Anterior cingulate cortex (tissue), 58 donors: Measurements from ENCODE around the gene SMG5.
A peak's percentile ranks its signal among the peaks of the same experiment; 100 is the strongest.

Source experiments
- DNase-seq, 58 donors: peaks; one replicate each; lab custom pipeline; 2025; lab: John Stamatoyannopoulos, UW

Gene SMG5

DNA sequence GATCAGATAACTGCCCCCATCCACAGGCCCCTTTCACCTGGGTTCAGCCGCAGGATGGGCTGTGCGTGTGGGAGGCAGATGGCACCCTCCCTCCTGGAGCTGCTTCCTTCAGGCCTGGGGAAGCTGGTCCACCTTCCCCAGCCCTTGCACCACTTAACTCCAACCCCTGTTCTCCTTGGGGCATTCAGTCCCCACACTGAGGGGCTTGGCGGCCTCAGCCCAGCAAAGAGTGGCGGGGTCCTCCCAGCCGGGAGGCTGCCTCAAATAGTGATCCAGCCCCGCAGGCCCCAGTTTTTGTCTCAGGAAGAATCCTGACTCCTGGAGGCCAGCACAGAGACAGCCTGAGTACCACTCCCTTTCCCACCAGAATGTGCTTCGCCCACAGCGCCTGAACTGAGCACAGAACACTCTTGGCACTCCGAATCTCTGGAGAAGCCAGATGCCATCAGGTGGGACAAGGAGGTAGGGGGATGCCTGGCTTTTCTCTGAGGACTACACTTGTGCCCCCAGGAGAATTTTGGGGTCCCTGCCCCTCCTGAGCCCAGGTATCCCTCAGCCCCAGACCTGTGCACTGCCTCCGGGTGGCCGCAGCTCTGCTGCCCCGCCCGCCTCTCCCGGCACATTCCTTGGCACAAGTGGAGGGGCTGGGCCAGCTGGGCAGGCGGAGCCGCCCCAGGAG lies 35.7 kb downstream of the SMG5 start:
- peak in 10 of 58 donors; percentile 41 to 68 (median 48) for DNase-seq

DNA sequence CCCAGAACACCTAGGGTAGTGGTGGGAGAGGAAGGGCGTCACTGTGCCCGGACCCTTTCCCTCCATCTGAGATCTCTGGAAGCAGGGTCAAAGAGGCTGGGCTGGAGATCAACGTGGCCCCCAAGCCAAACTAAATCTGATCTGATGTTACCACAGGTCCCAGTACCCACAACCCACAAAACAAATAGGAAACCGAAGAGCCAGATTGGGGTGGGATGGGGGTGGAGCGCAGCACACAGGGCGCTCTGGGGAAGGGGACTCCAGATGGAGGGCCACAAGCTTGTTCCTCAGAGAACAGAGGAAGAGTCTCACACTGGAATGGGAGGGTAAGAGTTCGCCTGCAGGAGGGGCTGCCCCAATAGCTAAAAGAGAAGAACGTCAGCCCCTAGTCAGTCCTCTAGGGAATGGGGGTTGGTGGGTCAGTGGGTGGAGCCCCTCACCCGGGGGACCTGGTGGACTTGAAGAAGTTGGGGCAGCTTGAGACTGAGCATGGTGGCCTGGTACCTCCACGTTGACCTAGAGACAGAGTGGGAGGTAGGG lies 36.3 kb downstream of the SMG5 start:
- no peak for DNase-seq

DNA sequence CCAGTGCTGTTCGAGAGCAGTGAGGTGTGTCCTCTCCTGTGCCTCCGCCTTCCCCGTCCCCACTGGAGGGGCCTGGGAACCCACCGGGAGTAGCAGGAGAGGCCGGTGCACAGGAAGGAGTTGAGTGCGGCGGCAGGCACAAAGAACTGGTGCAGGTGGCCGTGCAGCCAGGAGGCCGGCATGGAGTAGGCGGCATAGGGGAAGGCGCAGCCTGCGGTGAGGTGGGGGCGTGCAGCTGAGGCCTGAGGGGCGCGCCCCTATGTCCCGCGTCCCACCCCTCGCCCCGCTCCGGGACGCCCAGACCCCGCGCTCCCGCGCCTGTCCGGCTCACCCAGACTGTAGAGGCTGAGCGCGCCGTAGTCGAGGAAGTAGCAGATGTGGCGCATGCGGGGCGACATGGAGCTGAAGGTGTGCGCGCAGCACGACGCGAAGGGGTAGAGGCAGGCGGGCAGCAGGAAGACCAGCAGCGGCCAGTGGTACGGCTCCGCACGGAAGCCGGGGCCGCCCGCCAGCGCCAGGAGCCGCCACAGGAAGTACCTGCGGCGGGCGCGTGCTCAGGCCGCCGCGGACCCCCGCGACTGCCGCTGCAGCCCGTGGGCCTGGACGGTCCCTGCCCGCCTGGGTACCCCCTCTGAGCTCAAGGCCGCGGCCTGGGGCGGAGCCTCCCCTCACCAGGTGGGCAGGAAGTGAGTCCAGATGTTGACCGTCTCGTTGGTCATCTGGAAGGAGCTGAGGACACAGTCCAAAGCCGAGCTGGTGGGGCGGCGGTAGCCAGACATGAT lies 37.0 kb downstream of the SMG5 start:
- DNase-seq: peak in 1 of 58 donors; percentile 25

DNA sequence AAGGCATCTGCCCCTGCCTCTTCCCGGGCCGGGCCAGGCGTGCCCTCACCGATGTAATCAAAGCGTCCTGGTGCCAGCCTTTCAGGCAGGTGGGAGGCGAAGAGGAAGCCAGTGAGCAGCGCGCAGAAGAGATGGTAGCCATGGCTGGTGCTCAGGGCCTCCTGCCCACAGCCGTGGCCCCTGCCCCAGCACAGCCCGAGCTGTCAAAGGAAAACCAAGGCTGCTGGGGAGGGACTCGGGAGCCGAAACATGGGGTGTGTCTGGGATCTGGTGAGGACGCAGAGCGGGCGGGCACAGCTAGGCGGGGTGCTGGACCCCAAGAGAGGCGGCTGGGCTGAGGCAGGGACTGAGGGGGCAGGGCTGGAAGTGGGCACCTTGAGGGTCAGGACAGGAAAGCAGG lies 37.9 kb downstream of the SMG5 start:
- DNase-seq: no peak

DNA sequence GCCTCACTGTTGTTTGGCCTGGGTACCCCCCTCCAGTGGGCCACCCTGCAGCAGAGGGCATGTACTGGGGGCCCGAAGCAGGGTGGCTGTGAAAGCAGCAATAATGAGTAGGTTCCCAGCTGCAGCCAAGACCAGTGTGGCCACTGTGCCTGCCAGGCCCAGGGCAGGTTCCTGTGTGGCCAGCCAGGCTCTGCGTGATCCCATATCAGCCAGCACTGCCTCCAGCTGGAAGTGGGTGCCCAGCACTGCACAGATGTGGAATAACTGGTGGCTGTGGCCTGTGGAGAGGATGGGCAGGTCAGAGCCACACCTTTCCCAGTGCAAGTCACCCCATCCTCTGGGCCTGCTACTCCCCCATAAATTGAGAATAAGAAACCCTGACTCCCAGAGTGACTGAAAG lies 38.5 kb downstream of the SMG5 start:
- DNase-seq: no peak

DNA sequence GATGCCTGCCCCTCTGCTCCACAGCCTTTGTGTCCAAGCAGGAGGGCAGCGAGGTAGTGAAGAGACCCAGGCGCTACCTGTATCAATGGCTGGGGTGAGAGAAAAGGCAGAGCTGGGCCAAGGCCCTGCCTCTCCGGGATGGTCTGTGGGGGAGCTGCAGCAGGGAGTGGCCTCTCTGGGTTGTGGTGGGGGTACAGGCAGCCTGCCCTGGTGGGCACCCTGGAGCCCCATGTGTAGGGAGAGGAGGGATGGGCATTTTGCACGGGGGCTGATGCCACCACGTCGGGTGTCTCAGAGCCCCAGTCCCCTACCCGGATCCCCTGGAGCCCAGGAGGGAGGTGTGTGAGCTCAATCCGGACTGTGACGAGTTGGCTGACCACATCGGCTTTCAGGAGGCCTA lies 39.9 kb downstream of the SMG5 start:
- DNase-seq: peak in 5 of 58 donors; percentile 17 to 39 (median 22)

DNA sequence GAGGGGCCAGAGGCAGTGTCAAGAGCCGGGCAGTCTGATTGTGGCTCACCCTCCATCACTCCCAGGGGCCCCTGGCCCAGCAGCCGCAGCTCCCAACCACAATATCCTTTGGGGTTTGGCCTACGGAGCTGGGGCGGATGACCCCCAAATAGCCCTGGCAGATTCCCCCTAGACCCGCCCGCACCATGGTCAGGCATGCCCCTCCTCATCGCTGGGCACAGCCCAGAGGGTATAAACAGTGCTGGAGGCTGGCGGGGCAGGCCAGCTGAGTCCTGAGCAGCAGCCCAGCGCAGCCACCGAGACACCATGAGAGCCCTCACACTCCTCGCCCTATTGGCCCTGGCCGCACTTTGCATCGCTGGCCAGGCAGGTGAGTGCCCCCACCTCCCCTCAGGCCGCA lies 40.7 kb downstream of the SMG5 start, which contains the start of gene BGLAP:
Gene BGLAP, plus strand, starts transcription at position 259 of the 400 bp plus-strand sequence. Its CDS starts 48 bp downstream, at position 307.
- no peak for DNase-seq

DNA sequence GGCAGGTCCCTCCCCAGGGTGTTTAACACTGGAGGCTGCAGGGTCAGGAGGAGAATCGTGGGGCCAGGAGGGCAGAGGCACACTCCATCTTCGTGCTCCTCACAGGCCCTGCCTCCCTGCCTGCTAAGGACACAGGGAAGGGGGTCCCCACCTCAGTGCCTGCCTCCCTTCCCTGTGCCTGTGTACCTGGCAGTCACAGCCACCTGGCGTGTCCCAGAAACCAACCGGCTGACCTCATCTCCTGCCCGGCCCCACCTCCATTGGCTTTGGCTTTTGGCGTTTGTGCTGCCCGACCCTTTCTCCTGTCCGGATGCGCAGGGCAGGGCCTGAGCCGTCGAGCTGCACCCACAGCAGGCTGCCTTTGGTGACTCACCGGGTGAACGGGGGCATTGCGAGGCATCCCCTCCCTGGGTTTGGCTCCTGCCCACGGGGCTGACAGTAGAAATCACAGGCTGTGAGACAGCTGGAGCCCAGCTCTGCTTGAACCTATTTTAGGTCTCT lies 41.3 kb downstream of the SMG5 start:
- peak in 2 of 58 donors; percentile 29 to 31 for DNase-seq

DNA sequence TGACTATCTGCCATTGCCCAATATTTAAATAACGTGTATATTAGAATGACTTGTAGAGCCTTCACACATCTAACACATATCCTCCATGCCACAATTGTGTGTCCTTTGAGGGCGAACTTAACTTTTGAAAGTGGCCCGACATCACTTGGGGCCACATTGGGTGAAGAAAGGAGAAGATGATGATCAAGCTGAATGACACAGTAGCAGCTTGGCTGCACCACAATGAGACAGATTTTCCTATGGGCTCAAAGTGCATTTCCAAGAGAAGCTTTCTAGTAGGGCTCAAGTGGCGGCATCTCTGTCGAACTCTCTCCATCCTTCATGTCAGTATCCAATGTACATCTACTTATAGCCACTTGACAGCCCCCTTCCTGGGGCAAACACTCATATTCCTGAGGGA lies 44.4 kb downstream of the SMG5 start:
- no peak for DNase-seq

DNA sequence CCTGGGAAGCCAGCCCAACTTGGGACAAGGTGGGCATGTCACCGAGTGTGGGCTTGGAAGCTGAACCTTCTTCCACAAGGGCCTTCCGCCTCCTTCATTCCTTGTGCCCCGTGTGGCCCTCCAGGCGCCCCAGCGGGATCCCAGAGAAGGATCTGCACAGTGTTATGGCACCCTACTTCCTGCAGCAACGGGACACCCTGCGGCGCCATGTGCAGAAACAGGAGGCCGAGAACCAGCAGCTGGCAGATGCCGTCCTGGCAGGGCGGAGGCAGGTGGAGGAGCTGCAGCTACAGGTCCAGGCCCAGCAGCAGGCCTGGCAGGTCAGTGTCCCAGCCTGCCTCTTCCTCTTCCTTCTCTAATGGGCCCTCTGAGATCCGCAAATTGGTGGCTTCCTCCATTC lies 46.5 kb downstream of the SMG5 start:
- no peak for DNase-seq

DNA sequence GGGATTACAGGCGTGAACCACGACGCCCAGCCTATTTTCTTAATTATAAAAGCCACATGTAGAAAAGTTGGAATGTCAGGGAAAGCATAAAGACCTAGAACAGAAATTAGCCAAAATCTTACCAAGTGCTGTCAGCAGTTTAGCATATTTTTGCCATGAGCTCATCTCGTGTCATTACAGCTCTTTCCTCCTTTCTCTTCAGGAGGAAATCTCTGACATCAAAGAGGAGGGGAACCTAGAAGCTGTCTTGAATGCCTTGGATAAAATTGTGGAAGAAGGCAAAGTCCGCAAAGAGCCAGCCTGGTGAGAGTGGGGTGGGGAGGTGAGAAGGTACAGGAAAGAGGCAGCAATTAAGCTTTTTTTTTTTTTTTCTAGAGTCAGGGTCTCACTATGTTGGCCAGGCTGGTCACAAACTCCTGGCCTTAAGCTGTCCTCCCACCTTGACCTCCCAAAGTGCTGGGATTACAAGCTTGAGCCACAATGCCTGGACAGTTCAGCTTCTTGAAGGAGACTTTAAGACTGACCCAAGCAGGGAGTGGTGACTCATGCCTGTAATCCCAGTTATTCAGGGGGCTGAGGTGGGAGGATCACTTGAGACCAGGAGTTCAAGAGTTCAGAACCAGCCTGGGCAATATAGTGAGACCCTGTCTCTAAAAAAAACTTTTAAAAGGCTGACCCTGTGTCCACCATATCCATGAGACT lies 49.0 kb downstream of the SMG5 start:
- no peak for DNase-seq

DNA sequence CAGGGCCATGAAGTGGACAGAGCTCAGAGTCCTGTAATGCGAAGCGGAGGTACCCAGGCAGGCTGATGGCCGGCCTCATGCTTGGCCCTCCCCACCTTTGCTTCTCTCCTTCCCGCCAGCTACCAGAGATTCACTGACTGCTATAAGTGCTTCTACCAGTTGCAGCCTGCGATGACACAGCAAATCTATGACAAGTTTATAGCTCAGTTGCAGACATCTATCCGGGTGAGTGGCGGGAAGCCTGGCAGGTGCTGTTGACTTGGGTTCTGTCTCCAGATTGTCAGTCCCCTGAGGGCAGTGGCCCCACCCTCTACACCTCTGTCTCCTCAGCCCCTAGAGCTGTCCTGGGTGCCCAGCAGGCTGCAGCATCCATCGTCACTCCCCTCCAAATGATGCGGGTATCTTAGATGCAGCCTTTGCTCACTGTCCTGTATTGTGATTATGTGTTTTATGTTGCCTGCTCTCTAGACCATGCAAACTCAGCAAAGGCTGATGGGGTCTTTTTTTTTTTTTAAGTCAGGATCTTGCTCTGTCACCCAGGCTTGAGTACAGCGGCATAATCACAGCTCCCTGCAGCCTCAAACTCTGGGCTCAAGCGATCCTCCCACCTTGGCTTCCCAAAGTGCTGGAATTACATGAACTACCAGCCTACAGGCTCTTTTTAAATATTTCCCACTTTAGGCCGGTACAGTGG lies 50.3 kb downstream of the SMG5 start:
- DNase-seq: no peak

DNA sequence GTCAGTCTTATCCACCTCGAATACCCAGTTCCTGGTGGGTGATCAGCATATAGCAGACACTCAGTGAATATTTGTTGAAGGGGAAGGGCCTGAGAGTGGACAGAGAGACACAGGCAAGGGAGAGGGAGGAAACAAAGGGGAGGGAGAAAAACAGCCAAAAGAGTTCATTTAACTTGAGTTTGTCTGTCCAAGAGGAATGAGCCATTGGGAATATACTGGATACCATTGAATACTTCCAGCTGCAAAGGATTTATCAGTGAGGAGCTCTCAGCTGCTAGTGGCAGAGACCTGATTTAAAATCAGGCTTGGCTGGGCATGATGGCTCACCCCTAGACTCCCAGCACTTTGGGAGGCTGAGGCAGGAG lies 52.2 kb downstream of the SMG5 start:
- no peak for DNase-seq

DNA sequence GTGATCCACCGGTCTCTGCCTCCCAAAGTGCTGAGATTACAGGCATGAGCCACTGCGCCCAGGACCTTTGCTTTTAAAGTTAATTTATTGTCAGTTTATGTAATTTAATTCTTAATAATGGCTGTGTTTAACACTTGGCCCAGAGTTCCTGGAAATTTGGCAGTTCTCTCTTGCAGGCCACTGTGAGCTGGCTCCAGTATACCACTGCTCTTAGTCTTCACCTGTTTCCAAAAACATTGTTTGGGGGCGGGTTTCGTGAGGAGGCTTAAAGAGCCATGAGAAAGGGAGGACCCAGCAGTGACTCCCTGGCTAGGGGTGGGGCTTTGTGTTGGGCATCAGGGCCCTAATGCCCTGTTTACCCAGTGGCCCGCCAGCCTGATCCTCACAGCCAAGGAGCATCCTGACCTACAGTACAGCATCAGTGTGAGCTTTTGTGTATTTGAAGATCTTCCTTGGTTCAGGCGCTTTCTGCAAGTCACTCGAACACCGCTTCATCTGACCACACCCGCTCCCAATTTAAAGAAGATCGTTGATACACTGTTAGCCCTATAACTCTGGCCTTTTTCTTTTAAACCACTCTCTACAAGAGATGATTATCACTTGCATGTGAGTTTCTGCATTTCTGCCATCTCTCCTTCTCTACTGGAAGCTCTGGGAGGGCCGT lies 52.7 kb downstream of the SMG5 start:
- DNase-seq: no peak

DNA sequence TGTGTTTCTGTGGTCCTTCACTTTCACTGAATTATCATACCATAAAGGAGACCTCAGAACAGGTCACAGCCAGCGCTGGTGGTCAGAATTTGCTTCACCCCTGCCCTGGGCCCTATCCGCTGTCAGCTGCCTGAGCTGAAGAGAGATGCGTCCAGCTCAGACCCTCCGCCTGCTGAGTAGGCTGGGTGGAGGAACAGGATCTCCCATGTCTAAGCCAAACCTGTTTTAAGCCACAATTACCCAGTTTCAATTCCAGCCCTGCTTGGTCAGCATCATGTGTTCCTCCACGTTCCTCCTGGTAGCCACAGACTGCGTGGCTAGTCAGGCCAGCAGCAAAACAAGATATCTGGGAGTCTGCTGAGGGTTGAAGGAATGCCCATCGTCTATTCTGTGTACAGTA lies 54.1 kb downstream of the SMG5 start:
- peak in 1 of 58 donors; percentile 20 for DNase-seq

DNA sequence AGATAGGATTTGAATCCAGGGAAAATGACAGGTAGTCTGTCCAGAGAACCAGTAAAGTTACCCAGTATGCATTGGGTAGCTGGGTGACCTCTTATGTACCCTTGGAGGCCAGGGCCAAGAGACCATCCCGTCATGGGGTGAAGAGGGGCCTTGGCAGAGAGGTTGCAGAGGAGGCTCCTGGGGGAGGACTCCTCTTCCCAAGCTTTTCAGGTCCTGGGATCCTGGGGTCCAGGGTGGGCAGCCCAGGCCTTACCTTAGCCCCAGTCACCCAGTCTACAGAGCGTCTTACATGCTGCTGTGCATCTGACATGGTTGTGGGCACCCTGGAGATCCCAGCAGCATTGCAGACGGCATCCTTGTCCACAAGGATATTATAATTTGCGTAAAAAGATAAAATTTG lies 55.8 kb downstream of the SMG5 start:
- DNase-seq: no peak

DNA sequence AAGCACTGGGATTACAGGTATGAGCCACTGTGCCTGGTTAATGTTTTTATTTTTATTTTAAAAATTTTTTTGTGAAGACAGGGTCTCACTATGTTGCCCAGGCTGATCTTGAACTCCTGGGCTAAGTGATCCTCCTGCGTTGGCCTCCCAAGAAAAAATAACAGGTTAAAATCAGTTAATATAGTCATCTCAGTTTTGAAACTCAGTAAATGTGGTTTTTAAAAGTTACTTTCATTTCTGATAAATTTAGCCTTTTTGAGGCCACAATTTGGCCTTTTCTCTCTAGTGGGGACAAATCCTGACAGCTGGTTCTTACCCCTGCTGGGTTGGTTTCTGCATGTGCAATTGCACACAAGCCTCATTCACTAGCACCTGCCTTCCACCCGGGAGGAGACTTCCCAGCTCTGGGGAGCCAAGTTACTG lies 56.5 kb downstream of the SMG5 start:
- no peak for DNase-seq

DNA sequence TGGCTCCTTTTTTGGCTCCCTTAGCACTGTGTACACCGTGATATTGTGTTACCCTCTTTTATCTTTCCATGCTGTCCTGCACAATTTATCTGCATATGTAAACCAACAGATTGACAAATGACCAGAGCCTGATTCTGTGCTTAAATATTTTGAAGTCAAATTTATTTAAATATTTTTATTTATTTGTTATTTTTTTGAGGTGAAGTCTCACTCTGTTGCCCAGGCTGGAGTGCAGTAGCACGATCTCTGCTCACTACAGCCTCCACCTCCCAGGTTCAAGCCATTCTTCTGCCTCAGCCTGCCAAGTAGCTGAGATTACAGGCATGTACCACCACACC lies 57.0 kb downstream of the SMG5 start:
- DNase-seq: no peak

DNA sequence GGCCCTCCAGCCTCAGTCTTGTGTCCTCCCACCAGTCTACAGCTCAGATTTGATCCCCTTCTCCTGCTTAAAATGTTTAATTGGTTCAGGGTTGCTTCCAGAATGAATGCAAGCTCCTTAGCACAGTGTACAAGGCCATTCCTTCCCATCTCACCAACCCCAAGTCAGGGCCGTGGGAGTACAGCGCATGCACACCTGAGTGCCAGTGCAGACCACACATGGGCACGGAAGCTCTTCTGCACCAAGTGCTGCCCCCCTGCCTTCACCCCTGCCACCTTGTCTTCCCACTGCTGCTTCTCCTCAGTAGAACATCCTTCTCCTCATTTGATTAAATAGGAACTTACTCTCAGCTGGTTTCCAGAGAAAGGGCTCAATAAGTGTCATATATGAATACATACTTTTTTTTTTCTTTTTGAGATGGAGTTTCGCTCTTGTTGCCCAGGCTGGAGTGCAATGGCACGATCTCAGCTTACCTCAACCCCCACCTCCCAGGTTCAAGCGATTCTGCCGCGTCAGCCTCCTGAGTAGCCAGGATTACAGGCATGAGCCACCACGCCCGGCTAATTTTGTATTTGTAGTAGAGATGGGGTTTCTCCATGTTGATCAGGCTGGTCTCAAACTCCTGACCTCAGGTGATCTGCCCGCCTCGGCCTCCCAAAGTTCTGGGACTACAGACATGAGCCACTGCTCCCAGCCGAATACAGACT lies 60.5 kb downstream of the SMG5 start:
- DNase-seq: no peak
